T-cell (primary cell): ENCODE data around the gene GPRIN2. TPM values are rescaled to one million over a fixed set of nuclear protein-coding genes. Genes with fewer than 3 reads are reported as not detected.
A peak's percentile ranks its signal among the peaks of the same experiment; 100 is the strongest.
"Not testable (repeated sequence)": the region's sequence is repeated elsewhere in the genome, so short reads cannot be mapped to it uniquely, and the experiment has no call there.

Experiments used
- ATAC-seq, 4 experiments: fragments of 200-7000 bp in 3 of 4; fragments of 150-1000 bp in 1 of 4; cut with Tn5 transposase; replicated peaks in 1 of 4; 1 replicate in 3 of 4; 2 replicates in 1 of 4; pipeline ENCODE4 v1.10.0; 2021; ENCODE audit warnings: moderate library complexity in 3 of 4, mild to moderate bottlenecking in 2 of 4, moderate number of reproducible peaks in 1 of 4
- CTCF ChIA-PET, 2 donors: fragments of 300-600 bp; sonication (Branson Sonifier 250); formaldehyde crosslinking; loops; one replicate each; lab custom pipeline; 2022; ENCODE audit warnings: antibody characterized with exemption in 2 of 2; lab: Charles Lee
- POLR2A ChIA-PET, 2 donors: fragments of 300-600 bp; sonication (Branson Sonifier 250); formaldehyde crosslinking; loops; one replicate each; lab custom pipeline; 2022; ENCODE audit warnings: antibody characterized with exemption in 2 of 2; lab: Charles Lee
- DNase-seq, 35 experiments: peaks; one replicate each; pipeline versions ENCODE4 v3.0.0 to v3.0.0-alpha.2; 2013 to 2023
- H3K27ac ChIP-seq: one replicate; pipeline ENCODE4 v1.5.1; 2013; ENCODE audit warnings: low read length
- H3K27me3 ChIP-seq, 2 experiments: replicated peaks in 1 of 2; 1 replicate in 1 of 2; 2 replicates in 1 of 2; pipeline versions ENCODE4 v1.6.1 to v1.7.0; 2013; ENCODE audit warnings: low read length in 1 of 2, mixed read lengths in 1 of 2; ENCODE audit not compliant: control insufficient read depth in 2 of 2, insufficient read depth in 2 of 2; ENCODE audit errors: extremely low read depth in 1 of 2
- H3K36me3 ChIP-seq, 2 donors: 1 replicate in 1 of 2; 2 replicates in 1 of 2; pipeline versions ENCODE4 v1.6.1 to v1.7.0; 2013; ENCODE audit warnings: low read length in 1 of 2; ENCODE audit not compliant: control insufficient read depth in 2 of 2, insufficient read depth in 1 of 2; ENCODE audit errors: extremely low read depth in 1 of 2
- H3K4me1 ChIP-seq, 2 experiments: 1 replicate in 1 of 2; 2 replicates in 1 of 2; pipeline versions ENCODE4 v1.6.1 to v1.7.0; 2013; ENCODE audit warnings: low read length in 2 of 2, mixed read lengths in 1 of 2; ENCODE audit not compliant: insufficient read depth in 2 of 2, control insufficient read depth in 1 of 2; ENCODE audit errors: extremely low read depth in 1 of 2
- H3K4me3 ChIP-seq, 2 donors: 1 replicate in 1 of 2; 2 replicates in 1 of 2; pipeline versions ENCODE4 v1.5.1 to v1.7.0; 2013; ENCODE audit warnings: mild to moderate bottlenecking in 2 of 2, low read length in 1 of 2, moderate library complexity in 1 of 2; ENCODE audit not compliant: control insufficient read depth in 1 of 2; ENCODE audit errors: extremely low read depth in 1 of 2
- H3K9me3 ChIP-seq: 2 replicates; pipeline ENCODE4 v1.7.0; 2013
- H3K27ac Mint-ChIP-seq, 2 donors: one replicate each; pipeline ENCODE4 v1.8.0; 2020 to 2021; ENCODE audit warnings: mild to moderate bottlenecking in 2 of 2, mixed read lengths in 2 of 2
- H3K27me3 Mint-ChIP-seq, 2 donors: one replicate each; pipeline ENCODE4 v1.8.0; 2021 to 2022; ENCODE audit warnings: mixed read lengths in 2 of 2
- H3K36me3 Mint-ChIP-seq: one replicate; pipeline ENCODE4 v1.8.0; 2021; ENCODE audit warnings: mixed read lengths
- H3K4me1 Mint-ChIP-seq, 3 donors: one replicate each; pipeline ENCODE4 v1.8.0; 2020 to 2022; ENCODE audit warnings: mixed read lengths in 3 of 3, mild to moderate bottlenecking in 1 of 3
- H3K4me3 Mint-ChIP-seq, 3 donors: one replicate each; pipeline ENCODE4 v1.8.0; 2020 to 2022; ENCODE audit warnings: mild to moderate bottlenecking in 3 of 3, mixed read lengths in 3 of 3, moderate library complexity in 3 of 3
- H3K9me3 Mint-ChIP-seq, 3 donors: one replicate each; pipeline ENCODE4 v1.8.0; 2020 to 2022; ENCODE audit warnings: mixed read lengths in 3 of 3
- WGBS: methylation state at CpG from one replicate; pipeline ENCODE4 v1.1.5; 2013; ENCODE audit warnings: missing lambda C conversion rate; ENCODE audit not compliant: insufficient coverage; 5-methylcytosine and 5-hydroxymethylcytosine counted together
- total RNA-seq, 35 experiments: library from RNA in 6 of 35; stranded (reverse) in 6 of 35; fragments of 120-200 nt in 1 of 35; gene quantifications; one replicate each; pipeline versions ENCODE4 v1.2.1 to v1.2.4 and lab custom pipeline; 2013 to 2026

Gene GPRIN2
- total RNA-seq, 5 donors from 2014 or later (not counting 1 experiment from before 2014, with no cell fraction given): not detected

GRCh38 chr10:46530249-46531186, 25.9 kb downstream of the GPRIN2 start:
- H3K36me3 Mint-ChIP-seq: no peaks in the 10 kb centered on the region
- Histone ChIP-seq H3K4me1 (no peaks in the 10 kb centered on the region), H3K9me3 (no peaks in the 10 kb centered on the region), H3K4me3 (no peak overlapping the region), H3K36me3 (no peaks in the 10 kb centered on the region), H3K27ac (no peak overlapping the region), H3K27me3 (peaks cover 0 to 10% of the 10 kb centered on the region in 2 experiments)
- H3K9me3 Mint-ChIP-seq: no peaks in the 10 kb centered on the region
- DNase-seq (peak in 2 of 35 experiments; percentile 3 to 12), ATAC-seq (no peak)
- WGBS: 93% methylated on average over 16 of the region's 18 CpGs
- ChIA-PET CTCF (no interaction called here), POLR2A (no interaction called here)
- no peaks in the 10 kb centered on the region for H3K27me3 Mint-ChIP-seq
- no peak overlapping the region for H3K27ac Mint-ChIP-seq
- H3K4me3 Mint-ChIP-seq: no peak overlapping the region
- H3K4me1 Mint-ChIP-seq: no peaks in the 10 kb centered on the region

GRCh38 chr10:46529742-46530141, 26.7 kb downstream of the GPRIN2 start:
- DNase-seq, H3K27me3 Mint-ChIP-seq, H3K9me3 ChIP-seq, H3K4me1 ChIP-seq, H3K27ac ChIP-seq, H3K36me3 Mint-ChIP-seq, H3K36me3 ChIP-seq, H3K4me3 ChIP-seq, H3K9me3 Mint-ChIP-seq, H3K4me1 Mint-ChIP-seq, H3K27ac Mint-ChIP-seq, H3K27me3 ChIP-seq, CTCF ChIA-PET, POLR2A ChIA-PET, H3K4me3 Mint-ChIP-seq, ATAC-seq: not testable (repeated sequence)
- WGBS: 84% methylated on average over 7 of the region's 7 CpGs

GRCh38 chr10:46528675-46529615, 27.5 kb downstream of the GPRIN2 start:
- Mint-ChIP-seq H3K27ac (no peak overlapping the region), H3K27me3 (no peaks in the 10 kb centered on the region), H3K36me3 (no peaks in the 10 kb centered on the region), H3K4me3 (no peak overlapping the region), H3K4me1 (no peaks in the 10 kb centered on the region), H3K9me3 (no peaks in the 10 kb centered on the region)
- CTCF ChIA-PET: no interaction called here
- Histone ChIP-seq H3K4me3 (no peak overlapping the region), H3K27me3 (peaks cover 0 to 6% of the 10 kb centered on the region in 2 experiments), H3K9me3 (no peaks in the 10 kb centered on the region), H3K36me3 (no peaks in the 10 kb centered on the region), H3K27ac (no peak overlapping the region), H3K4me1 (no peaks in the 10 kb centered on the region)
- POLR2A ChIA-PET: no interaction called here
- peak in 1 of 4 experiments; percentile 14 for ATAC-seq
- 77% methylated on average over 6 of the region's 9 CpGs for WGBS
- DNase-seq: peak in 3 of 35 experiments; percentile 1 to 22 (median 7)

GRCh38 chr10:46528171-46528671, 28.2 kb downstream of the GPRIN2 start:
- no peak overlapping the region for H3K27ac Mint-ChIP-seq
- 74% methylated on average over 7 of the region's 9 CpGs for WGBS

GRCh38 chr10:46527241-46527811, 29.1 kb downstream of the GPRIN2 start:
- Histone ChIP-seq H3K4me1 (no peaks in the 10 kb centered on the region), H3K27ac (no peak overlapping the region), H3K36me3 (no peaks in the 10 kb centered on the region), H3K4me3 (no peak overlapping the region), H3K9me3 (no peaks in the 10 kb centered on the region), H3K27me3 (peaks cover 0 to 15% of the 10 kb centered on the region in 2 experiments)
- H3K27me3 Mint-ChIP-seq: no peaks in the 10 kb centered on the region
- ChIA-PET POLR2A (no interaction called here), CTCF (interaction anchor here in 1 of 2 donors (0.7 kb wide), 1 partner anchor 1931 kb away, joined by 3 read pairs; no protein-coding TSS in a partner anchor)
- WGBS: 90% methylated on average over 10 of the region's 12 CpGs
- H3K4me3 Mint-ChIP-seq: no peak overlapping the region
- H3K4me1 Mint-ChIP-seq: no peaks in the 10 kb centered on the region
- DNase-seq (peak in 3 of 35 experiments; percentile 2 to 24 (median 5)), ATAC-seq (no peak)
- H3K36me3 Mint-ChIP-seq: no peaks in the 10 kb centered on the region
- H3K9me3 Mint-ChIP-seq: no peaks in the 10 kb centered on the region
- H3K27ac Mint-ChIP-seq: no peak overlapping the region

More at GRCh38 chr10:46528171-46528671, 28.2 kb downstream of the GPRIN2 start:
- Mint-ChIP-seq H3K4me3 (no peak overlapping the region), H3K36me3 (no peaks in the 10 kb centered on the region), H3K27me3 (no peaks in the 10 kb centered on the region), H3K4me1 (no peaks in the 10 kb centered on the region), H3K9me3 (no peaks in the 10 kb centered on the region)
- Histone ChIP-seq H3K27me3 (peaks cover 0 to 11% of the 10 kb centered on the region in 2 experiments), H3K4me1 (no peaks in the 10 kb centered on the region), H3K4me3 (no peak overlapping the region), H3K36me3 (no peaks in the 10 kb centered on the region), H3K27ac (no peak overlapping the region), H3K9me3 (no peaks in the 10 kb centered on the region)
- ChIA-PET POLR2A (interaction anchor here in 1 of 2 donors (0.6 kb wide), 1 partner anchor 11 kb away, joined by 4 read pairs; no protein-coding TSS in a partner anchor), CTCF (interaction anchor here in 1 of 2 donors (0.7 kb wide), 1 partner anchor 1930 kb away, joined by 3 read pairs; no protein-coding TSS in a partner anchor)
- peak in 1 of 4 experiments; percentile 7 for ATAC-seq
- DNase-seq: peak in 3 of 35 experiments; percentile 2 to 22 (median 4)
